Measurements from ENCODE around the gene CRKL.
"Not testable (repeated sequence)": the region's sequence is repeated elsewhere in the genome, so short reads cannot be mapped to it uniquely, and the experiment has no call there.

The CRKL gene, protein sequence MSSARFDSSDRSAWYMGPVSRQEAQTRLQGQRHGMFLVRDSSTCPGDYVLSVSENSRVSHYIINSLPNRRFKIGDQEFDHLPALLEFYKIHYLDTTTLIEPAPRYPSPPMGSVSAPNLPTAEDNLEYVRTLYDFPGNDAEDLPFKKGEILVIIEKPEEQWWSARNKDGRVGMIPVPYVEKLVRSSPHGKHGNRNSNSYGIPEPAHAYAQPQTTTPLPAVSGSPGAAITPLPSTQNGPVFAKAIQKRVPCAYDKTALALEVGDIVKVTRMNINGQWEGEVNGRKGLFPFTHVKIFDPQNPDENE

DNA sequence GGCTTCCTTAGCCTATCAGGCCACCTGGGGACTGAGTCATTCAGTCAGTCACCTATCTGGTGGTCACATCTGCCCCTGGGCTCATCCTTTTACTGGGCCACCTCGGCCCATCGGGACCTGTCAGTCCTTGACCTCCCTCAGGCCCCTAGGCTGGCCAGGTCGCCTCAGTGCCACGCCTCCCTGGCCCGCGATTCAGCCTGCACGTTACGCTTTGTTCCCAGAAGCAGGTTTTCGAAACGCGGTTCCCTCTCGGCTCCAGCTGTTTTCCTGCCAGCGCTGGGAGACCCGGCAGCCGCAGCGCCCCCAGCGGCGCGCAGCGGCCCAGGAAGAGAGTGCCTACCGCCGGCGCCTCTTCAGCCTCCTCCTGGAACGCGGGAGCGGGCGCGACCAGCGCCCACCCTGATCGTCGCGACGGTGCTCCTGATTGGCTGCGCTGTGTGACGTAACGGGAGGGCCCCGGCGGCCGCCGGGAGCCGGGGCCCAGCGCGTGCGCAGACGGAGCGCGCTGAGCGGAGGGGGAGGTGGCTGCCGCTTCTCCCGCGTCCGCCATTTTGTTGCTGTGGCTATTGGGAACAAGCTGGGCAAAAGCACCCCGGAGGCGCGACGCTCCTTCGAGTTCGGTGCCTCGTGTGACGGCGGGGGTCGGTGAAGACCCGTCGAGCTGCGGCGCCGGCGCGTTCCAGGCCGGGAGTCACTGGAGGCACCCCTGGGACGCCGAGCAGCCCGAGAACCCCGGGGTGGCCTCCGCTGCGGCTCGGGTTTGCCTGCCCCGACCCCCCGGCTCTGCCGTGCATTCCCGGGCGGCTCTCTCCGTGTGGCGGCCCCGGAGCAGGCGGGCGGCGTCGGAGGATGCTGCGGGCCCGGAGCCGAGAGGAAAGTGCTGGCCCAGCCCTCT, at the start of gene CRKL:
CRKL (plus strand) TSS at position 492 of the 895 bp plus-strand sequence. CDS start 528 bp downstream, outside the sequence.
- peak; percentile 95 to 96 for DNase-seq

DNA sequence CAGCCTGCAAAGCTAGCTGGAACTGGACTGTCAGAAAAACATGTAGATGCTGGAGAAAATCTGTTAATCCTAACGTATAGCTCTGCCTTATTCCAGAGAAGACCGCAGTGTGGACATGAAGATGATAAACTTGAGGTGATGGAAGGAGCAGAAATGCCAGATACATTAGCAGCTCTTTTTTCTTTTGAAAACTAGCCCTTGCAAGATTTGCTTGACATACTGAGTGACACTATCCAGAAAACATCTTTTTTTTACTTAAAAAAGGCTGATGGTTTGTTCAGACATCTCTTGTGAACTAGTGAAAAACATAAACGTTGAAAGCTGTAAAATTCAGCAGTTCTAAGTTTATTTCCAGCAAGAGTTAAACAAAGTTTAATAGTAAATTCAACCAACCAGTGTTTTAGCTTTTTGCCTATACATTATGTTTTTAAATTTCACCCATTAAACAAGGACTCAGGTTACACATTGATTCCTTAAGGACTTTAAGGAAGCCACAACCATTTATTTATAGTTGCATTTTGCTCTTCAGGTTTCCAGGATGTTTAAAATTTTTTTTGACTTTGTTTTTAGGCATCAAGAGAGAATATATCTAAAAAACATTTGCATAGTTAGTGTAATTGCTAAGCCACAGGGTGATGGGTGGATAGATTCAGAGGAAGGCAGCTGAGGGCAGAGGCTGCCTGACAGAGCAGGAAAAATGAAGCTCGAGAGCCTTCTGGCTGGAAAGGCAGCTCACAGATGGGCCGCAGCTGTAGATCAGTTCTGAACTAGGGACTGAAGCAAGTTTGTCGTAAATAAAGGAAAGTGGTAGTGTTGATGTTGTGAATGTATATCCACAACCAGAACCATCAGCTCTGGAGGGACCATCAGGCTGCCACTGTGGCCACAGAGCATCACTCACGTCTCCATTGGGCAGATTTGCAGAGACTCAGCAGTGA, 48.9 kb upstream of the CRKL start:
- no peak for DNase-seq

DNA sequence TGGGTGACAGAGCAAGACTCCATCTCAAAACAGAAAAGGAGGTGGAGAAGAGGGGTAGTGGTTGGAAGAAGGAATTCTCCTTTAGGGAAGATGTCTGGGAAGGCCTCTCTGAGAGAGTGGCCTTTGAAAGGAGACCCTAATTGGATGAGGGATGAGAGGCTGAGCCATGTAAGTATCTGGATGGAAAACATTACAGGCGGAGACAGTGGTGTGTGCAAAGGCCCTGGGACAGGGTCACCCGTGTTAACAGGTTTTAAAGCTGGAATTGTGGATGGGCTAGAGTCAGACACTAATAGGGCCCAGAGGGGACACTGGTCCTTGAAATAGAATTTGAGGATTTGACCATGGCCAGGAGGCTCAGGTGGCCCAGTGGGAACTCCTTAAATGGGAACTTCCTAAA, 48.0 kb upstream of the CRKL start:
- no peak for DNase-seq

GRCh38 chr22:20873214-20873613, 44.0 kb upstream of the CRKL start:
- DNase-seq: no peak

DNA sequence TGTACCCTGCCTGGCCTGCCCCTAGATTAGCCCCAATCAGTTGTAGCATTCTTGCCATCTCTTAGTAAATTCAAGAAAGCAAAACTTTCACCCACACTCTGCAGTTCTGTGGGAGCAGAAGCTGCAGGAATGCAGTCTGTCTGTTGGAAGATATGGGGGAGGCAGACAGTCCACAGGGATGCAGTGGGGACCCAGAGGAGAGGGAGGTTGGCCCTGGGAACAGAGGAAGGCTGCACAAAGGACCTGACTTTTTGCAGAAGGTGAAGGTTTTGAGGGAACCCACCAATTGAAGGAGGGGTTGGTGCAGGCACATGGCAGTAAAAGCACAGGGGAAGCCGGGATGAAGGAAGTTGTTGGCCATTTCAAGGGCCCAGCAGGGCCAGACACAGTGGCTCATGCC, 41.9 kb upstream of the CRKL start:
- no peak for DNase-seq

- no peak for DNase-seq
Measured at GRCh38 chr22:20877715-20878114, 39.5 kb upstream of the CRKL start.

DNA sequence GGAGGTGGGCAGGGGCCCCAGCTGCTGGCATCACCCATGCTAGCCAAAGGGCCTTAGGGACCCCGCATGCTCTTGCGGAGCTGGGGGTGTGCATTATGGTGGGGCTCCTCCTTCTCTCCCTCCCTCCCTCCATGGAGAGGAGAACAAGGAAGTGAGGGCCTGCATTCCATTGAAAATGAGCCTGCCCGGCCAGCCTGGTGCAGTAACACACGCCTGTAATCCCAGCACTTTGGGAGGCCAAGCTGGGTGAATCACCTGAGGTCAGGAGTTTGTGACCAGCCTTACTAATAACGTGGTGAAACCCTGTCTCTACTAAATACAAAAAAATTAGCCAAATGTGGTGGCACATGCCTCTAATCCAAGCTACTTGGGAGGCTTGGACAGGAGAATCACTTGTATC, 36.0 kb upstream of the CRKL start:
- DNase-seq: no peak

- no peak for DNase-seq
Measured at GRCh38 chr22:20881869-20882815, 35.1 kb upstream of the CRKL start.

GRCh38 chr22:20882855-20883254, 34.4 kb upstream of the CRKL start:
- DNase-seq: no peak

DNA sequence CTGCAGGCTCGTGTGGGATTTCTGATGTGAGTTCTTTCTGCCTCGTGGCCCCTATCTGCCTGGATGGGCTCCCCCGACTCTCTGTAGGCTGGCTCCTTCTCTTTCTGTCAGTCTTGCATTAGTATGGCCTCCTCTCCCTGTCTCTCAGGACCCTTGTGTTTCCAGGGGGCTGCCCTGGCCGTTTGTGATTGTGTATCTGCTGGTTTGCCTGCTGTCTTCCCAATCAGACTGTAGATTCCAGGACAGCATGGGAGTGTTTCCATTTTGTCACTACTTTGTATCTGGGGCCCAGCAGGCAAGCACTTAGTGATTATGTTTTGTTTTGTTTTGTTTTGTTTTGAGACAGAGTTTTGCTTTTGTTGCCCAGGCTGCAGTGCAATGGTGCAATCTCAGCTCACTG, 32.8 kb upstream of the CRKL start:
- no peak for DNase-seq

GRCh38 chr22:20885017-20885556, 32.1 kb upstream of the CRKL start:
- DNase-seq: no peak

GRCh38 chr22:20885557-20886323, 31.5 kb upstream of the CRKL start:
- peak; percentile 54 to 62 for DNase-seq

DNA sequence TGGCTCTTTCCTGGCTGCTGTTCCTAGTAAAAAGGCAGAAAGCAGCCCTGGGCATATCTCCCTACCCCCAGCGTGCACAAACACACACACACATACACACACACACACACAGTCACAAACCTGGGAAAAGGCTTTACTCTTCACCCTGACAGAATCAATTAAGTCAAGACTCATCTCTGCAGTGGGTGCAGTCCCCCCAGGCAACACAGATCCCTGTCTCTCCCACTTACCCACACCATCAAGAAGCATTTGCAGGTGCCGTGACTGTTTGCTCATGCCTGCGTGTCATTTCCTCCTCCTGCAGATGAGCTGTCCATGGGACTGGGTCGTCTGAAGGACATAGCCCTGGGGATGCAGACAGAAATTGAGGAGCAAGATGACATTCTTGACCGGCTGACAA, 29.8 kb upstream of the CRKL start:
- no peak for DNase-seq

DNA sequence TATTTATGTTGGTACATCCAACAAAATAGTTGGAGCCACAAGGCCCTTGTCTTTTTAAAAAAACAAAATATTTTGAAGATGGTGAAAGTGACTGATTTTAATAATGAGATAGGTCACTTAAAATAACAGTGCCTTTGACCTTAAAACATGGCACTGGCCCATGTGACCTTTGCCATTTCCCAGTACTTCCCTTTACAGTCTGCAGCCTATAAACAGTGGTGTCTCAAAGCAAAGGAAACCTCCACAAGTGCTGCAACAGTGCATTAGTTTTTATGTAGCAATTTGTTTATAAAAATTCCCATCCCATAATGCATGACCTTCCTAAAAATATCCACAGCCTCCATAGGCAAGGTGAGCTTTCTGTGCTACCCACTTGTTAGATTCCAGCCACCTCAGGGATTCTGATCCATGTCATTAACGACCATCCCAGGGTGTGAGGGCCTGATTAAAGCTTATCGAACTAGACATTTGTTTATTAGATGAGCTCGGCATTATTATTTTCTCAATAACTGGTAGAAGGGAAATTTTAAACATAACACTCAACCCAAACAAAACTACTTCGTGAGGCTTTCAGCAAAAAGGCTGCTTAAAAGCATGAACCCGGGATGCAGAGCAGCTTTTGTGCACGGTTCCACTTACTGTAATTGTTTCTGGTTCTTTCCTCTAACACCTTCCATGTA, 28.0 kb upstream of the CRKL start:
- DNase-seq: no peak

GRCh38 chr22:20889904-20890540, 27.2 kb upstream of the CRKL start:
- no peak for DNase-seq

- DNase-seq: no peak
Measured at GRCh38 chr22:20890975-20891374, 26.2 kb upstream of the CRKL start.

DNA sequence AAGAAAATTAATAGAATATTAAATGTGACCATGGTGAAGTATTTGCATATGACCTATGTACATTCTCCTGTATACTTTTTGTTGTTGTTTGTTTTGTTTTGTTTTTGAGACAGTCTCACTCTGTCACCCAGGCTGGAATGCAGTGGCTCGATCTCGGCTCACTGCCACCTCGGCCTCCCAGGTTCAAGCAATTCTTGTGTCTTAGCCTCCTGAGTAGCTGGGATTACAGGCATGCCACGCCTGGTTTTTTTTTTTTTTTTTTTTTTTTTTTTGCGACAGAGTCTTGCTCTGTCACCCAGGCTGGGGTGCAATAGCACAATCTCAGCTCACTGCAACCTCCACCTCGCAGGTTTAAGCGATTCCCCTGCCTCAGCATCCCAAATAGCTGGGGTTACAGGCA, 19.5 kb upstream of the CRKL start:
- not testable (repeated sequence) for DNase-seq

DNA sequence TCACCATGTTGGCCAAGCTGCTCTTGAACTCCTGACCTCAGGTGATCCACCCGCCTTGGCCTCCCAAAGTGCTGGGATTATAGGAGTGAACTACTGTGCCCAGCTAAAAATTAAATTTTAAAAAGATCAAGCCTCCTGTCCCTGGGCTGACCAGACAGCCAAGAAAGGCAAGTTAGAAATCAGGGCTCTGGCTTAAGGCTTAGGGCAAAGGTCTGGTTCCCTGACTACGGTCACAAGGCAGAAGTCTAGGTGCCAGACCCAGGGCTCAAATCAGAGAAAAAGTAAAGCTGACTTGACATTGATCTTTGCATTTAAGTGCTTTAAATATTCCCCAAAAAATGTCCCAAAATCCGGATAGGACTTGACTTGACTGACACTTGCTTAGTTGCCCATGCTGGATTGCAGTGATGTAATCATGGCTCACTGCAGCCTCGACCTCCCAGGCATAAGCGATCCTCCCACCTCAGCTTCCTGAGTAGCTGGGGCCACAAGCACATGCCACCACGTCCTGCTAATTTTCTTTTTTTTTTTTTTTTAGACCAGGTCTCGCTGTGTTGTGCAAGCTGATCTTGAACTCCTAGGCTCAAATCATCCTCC, 17.3 kb upstream of the CRKL start:
- DNase-seq: no peak
